NCI-H2081 treated with DMSO at 0.1 percent for 48 hours (cell line): Measurements from ENCODE around the gene STYXL1.
"Not testable (repeated sequence)": the region's sequence is repeated elsewhere in the genome, so short reads cannot be mapped to it uniquely, and the experiment has no call there.

Experiments used
- DNase-seq: peaks from one replicate; lab custom pipeline; 2025; lab: John Stamatoyannopoulos, UW

The STYXL1 gene

GRCh38 chr7:76066716-76067503, 19.1 kb upstream of the STYXL1 start:
- no peak for DNase-seq

GRCh38 chr7:76065016-76065612, 17.3 kb upstream of the STYXL1 start:
- DNase-seq = no peak

GRCh38 chr7:76064208-76064970, 16.6 kb upstream of the STYXL1 start:
- no peak for DNase-seq

GRCh38 chr7:76063525-76063924, 15.7 kb upstream of the STYXL1 start:
- no peak for DNase-seq

DNA sequence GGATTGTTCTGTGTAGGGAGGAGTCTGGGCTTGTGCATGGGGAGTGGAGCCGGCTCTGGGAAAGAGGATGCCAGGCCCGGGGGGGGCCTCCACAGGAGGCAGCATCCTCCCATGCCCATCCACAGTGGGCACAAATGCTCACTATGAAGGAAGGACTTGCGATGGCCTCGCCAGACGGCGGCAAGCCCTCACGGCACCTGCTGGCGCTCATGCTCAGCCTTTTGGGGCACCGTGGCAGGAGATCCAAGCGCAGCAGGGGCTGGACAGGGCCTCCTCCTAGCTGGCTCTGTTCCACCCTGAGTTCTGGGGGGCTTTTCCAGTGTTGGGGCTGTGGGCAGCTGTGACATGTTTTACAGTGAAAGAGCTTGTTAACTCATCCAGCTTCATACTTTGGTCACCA, 15.3 kb upstream of the STYXL1 start:
- DNase-seq = no peak

DNA sequence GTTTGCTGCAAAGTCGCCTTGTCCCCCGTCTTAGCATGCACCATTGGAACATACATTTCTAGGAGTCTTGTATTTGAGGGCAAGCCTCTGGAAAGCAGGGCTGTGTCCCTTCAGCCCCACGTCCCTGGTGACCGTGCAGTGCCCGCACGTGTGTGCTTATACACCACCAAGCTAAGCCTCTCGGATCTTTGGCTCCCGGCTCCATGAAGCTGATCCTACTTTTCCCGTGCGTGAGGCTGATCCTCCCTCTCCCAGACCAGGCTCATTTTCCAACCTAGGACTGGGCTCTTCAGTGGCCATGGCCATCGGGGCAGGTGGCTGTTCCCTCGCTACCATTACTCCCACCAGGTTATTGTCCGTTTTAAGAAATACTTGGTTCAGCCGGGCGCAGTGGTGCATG, 14.5 kb upstream of the STYXL1 start:
- DNase-seq = no peak

DNA sequence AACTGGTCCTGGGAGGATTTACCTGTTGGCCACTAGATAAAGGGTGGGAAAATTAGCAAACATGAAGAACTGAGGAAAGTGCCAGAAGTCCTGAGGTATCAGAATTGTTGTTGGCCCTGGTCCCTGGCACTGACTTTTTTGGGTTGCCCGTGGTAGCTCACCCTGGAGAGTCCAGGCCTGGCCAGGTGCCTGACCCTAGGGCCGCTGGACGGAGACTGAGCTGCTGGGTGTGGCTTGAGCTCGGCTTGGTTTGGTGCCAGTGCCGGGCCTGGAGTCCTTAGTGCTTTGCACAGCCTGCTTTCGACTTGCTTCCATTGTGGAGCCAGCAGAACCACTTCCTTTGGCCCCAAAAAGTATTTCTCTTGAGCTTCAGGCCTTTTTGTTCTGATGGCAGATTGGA, 13.0 kb upstream of the STYXL1 start:
- no peak for DNase-seq

DNA sequence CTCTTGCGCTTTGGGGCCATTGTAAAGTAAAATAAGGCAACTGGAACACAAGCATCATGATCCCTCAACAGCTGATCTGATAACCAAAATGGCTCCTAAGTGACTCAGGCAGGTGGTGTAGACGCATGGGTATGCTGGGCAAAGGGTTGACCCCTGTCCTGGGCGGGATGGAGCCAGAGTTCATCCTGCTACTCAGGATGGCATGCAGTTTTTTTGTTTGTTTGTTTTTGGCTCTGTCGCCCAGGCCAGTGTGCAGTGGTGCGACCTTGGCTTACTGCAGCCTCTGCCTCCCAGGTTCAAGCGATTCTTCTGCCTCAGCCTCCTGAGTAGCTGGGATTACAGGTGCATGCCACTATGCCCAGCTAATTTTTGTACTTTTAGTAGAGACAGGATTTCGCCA, 10.9 kb upstream of the STYXL1 start:
- not testable (repeated sequence) for DNase-seq

DNA sequence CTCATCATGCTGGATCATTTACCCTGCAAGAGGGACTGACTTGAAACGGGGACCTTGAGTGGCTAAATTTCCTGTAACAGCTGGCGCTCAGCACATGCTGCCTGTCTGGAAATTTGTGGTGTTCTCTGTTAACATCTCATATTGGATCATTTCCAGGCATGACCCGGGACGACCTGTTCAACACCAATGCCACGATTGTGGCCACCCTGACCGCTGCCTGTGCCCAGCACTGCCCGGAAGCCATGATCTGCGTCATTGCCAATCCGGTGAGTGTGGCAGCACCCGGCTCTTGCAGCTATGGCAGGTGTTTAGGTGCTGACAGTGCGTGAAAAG, 10.0 kb upstream of the STYXL1 start:
- DNase-seq = no peak

DNA sequence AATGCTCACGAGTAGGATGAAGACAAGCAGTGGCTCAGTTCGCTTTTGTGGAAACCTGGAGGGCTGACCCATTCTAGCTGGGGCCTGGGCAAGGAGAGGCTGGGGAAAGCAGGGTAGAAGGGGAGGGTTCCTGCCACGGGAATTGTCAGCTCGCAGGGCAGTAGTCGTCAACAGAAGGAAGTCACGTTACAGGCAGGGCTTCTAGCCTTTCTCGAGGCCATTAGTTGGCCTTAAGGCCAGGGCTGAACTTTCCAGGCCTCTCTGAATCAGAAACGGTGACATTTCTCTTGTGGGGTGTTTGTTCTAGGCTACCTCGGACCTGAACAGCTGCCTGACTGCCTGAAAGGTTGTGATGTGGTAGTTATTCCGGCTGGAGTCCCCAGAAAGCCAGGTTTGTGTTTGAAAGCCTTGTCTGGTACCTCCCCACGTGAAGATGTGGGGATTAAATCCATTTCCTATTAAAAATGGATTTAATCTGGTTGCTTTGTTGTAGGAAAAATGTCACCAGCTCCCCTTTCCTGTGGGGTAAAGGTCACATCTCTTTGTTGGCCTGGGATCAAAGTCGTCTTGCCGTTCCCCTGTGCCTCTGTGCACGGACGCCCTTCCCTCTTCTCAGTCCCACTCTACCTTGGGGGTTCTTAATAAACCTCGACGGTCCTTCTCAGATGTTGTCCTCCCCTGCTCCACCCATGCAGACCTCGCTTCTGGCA, 9.5 kb upstream of the STYXL1 start:
- DNase-seq = no peak

DNA sequence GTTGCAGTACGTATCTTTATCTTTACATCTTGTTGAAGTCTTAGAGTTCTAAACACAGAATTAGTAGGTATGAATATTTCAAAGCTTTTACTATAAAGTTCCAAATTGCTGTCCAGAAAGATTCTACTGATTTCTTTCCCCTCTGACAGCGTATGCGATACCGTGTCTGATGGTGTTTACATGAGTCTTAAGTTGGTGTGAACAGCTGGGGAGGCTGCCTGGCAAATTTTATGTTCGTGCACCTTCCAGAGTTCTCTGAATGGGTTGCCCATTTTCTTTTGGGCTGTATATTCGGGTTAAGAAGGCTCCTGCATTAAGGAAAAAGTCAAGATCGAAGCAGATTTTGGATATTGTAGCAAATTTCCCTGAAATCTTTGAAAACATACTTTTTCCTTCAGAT, 8.4 kb upstream of the STYXL1 start:
- DNase-seq = no peak

GRCh38 chr7:76054123-76055120, 6.6 kb upstream of the STYXL1 start:
- peak; percentile 58 for DNase-seq

GRCh38 chr7:76053461-76053860, 5.7 kb upstream of the STYXL1 start:
- no peak for DNase-seq

DNA sequence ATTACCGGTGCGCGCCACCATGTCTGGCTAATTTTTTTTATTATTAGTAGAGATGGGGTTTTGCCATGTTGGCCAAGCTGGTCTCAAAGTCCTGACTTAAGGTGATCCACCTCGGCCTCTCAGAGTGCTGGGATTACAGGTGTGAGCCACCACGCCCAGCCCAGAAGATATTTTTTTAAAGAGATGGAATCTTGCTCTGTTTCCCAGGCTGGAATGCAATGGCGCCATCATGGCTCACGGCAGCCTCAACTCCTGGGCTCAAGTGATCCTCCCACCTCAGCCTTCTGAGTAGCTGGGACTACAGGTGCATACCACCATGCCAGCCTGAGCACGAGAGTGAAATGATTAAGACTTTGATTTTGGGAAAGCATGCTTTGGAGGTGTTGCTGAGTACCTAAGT, 4.9 kb upstream of the STYXL1 start:
- not testable (repeated sequence) for DNase-seq

GRCh38 chr7:76051840-76052239, 4.0 kb upstream of the STYXL1 start:
- no peak for DNase-seq

DNA sequence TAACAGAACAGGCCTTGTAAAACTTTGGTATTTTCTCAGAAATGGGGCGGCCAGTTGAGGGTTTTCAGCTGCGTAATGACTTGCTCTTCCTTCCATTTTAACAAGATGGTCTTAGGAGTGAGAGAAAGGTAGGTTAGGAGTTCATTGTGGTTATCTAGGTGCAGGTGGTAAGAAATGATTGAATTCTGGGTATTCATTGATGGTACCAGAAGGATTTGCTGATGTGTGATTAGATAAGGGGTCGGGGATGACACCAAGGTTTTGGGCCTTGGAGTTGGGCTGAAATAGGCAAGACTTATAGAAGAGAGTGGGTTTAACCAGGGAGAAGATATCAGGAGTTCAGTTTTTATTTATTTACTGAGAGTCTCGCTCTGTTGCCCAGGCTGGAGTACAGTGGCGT, 2.7 kb upstream of the STYXL1 start:
- DNase-seq = no peak

- no peak for DNase-seq
Observed at GRCh38 chr7:76049295-76049694, 1.5 kb upstream of the STYXL1 start.

- DNase-seq = peak; percentile 10
Observed at GRCh38 chr7:76048668-76048988, 828 bp upstream of the STYXL1 start.

- no peak for DNase-seq
Observed at GRCh38 chr7:76047305-76047810, 442 bp downstream of the STYXL1 start.

DNA sequence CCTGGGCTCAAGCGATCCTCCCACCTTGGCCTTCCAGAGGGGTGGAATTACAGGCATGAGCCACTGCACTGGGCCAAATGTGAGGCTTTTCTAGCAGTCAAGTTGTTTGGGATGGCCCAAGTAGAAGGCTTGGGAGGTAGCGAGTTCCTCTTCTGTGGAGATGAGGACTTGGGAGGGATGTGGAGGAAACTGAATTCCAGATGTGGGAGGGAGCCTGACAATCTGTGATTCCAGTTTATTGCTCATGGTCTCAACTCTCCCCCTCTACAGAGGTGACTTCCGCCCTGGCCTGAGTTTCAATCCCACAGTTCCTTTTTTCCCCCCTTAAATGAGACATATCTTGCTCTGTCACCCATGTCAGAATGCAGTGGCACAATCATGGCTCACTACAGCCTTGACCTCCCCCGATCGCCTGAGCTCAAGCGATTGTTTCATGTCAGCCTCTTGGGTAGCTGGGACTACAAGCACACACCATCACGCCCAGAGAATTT, 3.4 kb downstream of the STYXL1 start:
- DNase-seq = no peak

DNA sequence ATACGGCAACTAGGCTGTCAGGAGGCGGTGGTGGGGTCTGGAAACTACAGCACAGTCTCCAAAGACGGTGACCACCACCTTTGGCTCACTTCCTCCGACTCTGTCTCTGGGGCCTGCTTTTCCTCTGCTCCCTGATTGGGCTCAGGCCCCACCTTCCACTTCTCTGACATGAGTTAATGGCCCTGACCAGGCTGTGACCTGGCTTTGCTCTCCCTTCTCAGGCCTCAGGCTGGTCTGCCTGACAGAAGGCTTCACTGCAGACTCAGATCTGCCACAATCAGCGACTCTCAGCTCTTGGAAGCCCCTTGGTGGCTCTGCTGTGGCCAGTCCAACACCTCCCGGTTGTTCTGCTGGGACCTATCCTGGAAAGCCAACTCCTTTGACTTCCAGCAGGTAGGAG, 7.7 kb downstream of the STYXL1 start:
- DNase-seq = no peak
